Measurements from ENCODE around the gene DNAH14. TPM values are rescaled to one million over a fixed set of nuclear protein-coding genes. Genes with fewer than 3 reads are reported as not detected.

Gene DNAH14
- total and polyA plus RNA-seq, 2 donors from 2014 or later = 6.6 to 25.1 TPM

GRCh38 chr1:224957696-224958095 is 28.2 kb downstream of the DNAH14 start:
- no peaks in the 10 kb centered on the region for H3K9me3 ChIP-seq (ENCODE audit: control insufficient read depth in 2 of 3, insufficient read depth in 1 of 3, low read length in 3 of 3)
- intact Hi-C loops (cut with DNase I) = no loop called here
- H3K27ac ChIP-seq (ENCODE audit: low read depth in 2 of 2, low read length in 2 of 2) = no peak overlapping the region
- no peak overlapping the region for H3K4me3 ChIP-seq (ENCODE audit: low read length in 3 of 3)
- no peaks in the 10 kb centered on the region for H3K36me3 ChIP-seq (ENCODE audit: control insufficient read depth in 2 of 3, insufficient read depth in 3 of 3, low read length in 3 of 3)
- no peaks in the 10 kb centered on the region for H3K27me3 ChIP-seq (ENCODE audit: control insufficient read depth, insufficient read depth, low read length)
- no peak for FAIRE-seq
- no peak for DNase-seq
- H3K4me1 ChIP-seq (ENCODE audit: control insufficient read depth in 2 of 3, insufficient read depth in 2 of 3, low read depth in 1 of 3, low read length in 3 of 3) = no peaks in the 10 kb centered on the region
- no peak for TF ChIP-seq CTCF (IDR thresholded peaks at IDR 0.05; ENCODE audit: borderline replicate concordance, extremely low read depth, insufficient read depth)
- H3K9ac ChIP-seq (ENCODE audit: low read length in 3 of 3) = no peak overlapping the region

GRCh38 chr1:224958490-224958889 is 29.0 kb downstream of the DNAH14 start:
- no peaks in the 10 kb centered on the region for H3K36me3 ChIP-seq (ENCODE audit: control insufficient read depth in 2 of 3, insufficient read depth in 3 of 3, low read length in 3 of 3)
- H3K4me3 ChIP-seq (ENCODE audit: low read length in 3 of 3) = no peak overlapping the region
- H3K4me1 ChIP-seq (ENCODE audit: control insufficient read depth in 2 of 3, insufficient read depth in 2 of 3, low read depth in 1 of 3, low read length in 3 of 3) = no peaks in the 10 kb centered on the region
- intact Hi-C loops (cut with DNase I) = no loop called here
- H3K27ac ChIP-seq (ENCODE audit: low read depth in 2 of 2, low read length in 2 of 2) = no peak overlapping the region
- TF ChIP-seq CTCF (IDR thresholded peaks at IDR 0.05; ENCODE audit: borderline replicate concordance, extremely low read depth, insufficient read depth) = no peak
- no peaks in the 10 kb centered on the region for H3K27me3 ChIP-seq (ENCODE audit: control insufficient read depth, insufficient read depth, low read length)
- FAIRE-seq (no peak), DNase-seq (no peak)
- H3K9me3 ChIP-seq (ENCODE audit: control insufficient read depth in 2 of 3, insufficient read depth in 1 of 3, low read length in 3 of 3) = no peaks in the 10 kb centered on the region
- H3K9ac ChIP-seq (ENCODE audit: low read length in 3 of 3) = no peak overlapping the region

- H3K27me3 ChIP-seq (ENCODE audit: control insufficient read depth, insufficient read depth, low read length) = no peaks in the 10 kb centered on the region
- no peak overlapping the region for H3K4me3 ChIP-seq (ENCODE audit: low read length in 3 of 3)
- H3K9ac ChIP-seq (ENCODE audit: low read length in 3 of 3) = no peak overlapping the region
- no peaks in the 10 kb centered on the region for H3K36me3 ChIP-seq (ENCODE audit: control insufficient read depth in 2 of 3, insufficient read depth in 3 of 3, low read length in 3 of 3)
- no peak for TF ChIP-seq CTCF (IDR thresholded peaks at IDR 0.05; ENCODE audit: borderline replicate concordance, extremely low read depth, insufficient read depth)
- FAIRE-seq = no peak
- H3K4me1 ChIP-seq (ENCODE audit: control insufficient read depth in 2 of 3, insufficient read depth in 2 of 3, low read depth in 1 of 3, low read length in 3 of 3) = no peaks in the 10 kb centered on the region
- H3K27ac ChIP-seq (ENCODE audit: low read depth in 2 of 2, low read length in 2 of 2) = no peak overlapping the region
- DNase-seq = no peak
- no peaks in the 10 kb centered on the region for H3K9me3 ChIP-seq (ENCODE audit: control insufficient read depth in 2 of 3, insufficient read depth in 1 of 3, low read length in 3 of 3)
- intact Hi-C loops (cut with DNase I) = no loop called here
Observed at GRCh38 chr1:224959115-224959514, 29.6 kb downstream of the DNAH14 start.

GRCh38 chr1:224959656-224960055 is 30.2 kb downstream of the DNAH14 start:
- Histone ChIP-seq H3K36me3 (ENCODE audit: control insufficient read depth in 2 of 3, insufficient read depth in 3 of 3, low read length in 3 of 3) (no peaks in the 10 kb centered on the region), H3K4me1 (ENCODE audit: control insufficient read depth in 2 of 3, insufficient read depth in 2 of 3, low read depth in 1 of 3, low read length in 3 of 3) (no peaks in the 10 kb centered on the region), H3K9ac (ENCODE audit: low read length in 3 of 3) (no peak overlapping the region), H3K9me3 (ENCODE audit: control insufficient read depth in 2 of 3, insufficient read depth in 1 of 3, low read length in 3 of 3) (no peaks in the 10 kb centered on the region), H3K27me3 (ENCODE audit: control insufficient read depth, insufficient read depth, low read length) (no peaks in the 10 kb centered on the region), H3K4me3 (ENCODE audit: low read length in 3 of 3) (no peak overlapping the region), H3K27ac (ENCODE audit: low read depth in 2 of 2, low read length in 2 of 2) (no peak overlapping the region)
- FAIRE-seq (no peak), DNase-seq (no peak)
- intact Hi-C loops (cut with DNase I) = no loop called here
- TF ChIP-seq CTCF (IDR thresholded peaks at IDR 0.05; ENCODE audit: borderline replicate concordance, extremely low read depth, insufficient read depth) = no peak
